ENCODE measurements around the gene C3orf18.
A peak's percentile ranks its signal among the peaks of the same experiment; 100 is the strongest.
"Not testable (repeated sequence)": the region's sequence is repeated elsewhere in the genome, so short reads cannot be mapped to it uniquely, and the experiment has no call there.

Gene C3orf18

GRCh38 chr3:50519471-50520089 lies 48.0 kb downstream of the C3orf18 start:
- DNase-seq = peak; percentile 18

DNA sequence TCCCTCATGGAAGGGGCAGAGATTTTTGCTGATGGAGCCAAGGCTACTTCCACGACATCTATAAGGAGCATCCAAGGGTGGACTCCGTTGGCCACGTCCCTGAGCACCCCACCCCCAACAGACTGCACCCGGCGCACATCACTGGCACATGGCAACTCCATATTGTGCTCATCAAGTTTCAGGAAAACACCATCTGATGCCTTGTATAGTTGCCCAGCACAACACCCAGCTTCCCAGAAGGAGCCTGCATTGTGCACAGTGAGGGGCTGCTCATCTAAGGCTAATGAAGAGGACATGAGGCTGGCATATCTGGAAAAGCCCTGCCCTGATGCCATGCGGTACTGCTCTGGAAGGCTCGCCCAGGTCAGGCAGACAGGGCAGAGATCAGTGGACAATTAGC lies 49.1 kb downstream of the C3orf18 start:
- no peak for DNase-seq

DNA sequence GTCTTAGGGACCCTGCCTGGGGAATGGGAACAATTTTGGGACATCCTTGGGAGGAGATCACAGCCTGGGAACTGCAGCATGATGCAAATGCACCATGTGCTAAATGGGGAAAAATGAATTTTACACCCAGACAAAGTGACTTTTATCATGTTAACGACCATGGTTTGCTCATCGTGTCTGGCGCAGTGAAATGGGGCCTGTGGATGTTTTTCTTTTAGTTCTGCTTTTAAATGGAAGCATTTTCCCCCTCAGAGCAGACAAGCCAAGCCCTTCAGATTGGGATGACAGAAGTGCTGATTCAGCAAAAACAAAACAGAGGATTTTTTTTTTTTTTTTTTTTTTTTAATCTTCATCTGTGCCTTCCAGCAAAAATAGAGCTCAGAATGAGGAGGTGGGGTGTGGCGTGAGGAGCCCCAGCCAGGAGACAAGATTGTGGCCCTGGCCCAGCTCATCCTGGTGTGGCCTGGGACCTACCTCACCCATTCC lies 49.8 kb downstream of the C3orf18 start:
- DNase-seq = no peak

DNA sequence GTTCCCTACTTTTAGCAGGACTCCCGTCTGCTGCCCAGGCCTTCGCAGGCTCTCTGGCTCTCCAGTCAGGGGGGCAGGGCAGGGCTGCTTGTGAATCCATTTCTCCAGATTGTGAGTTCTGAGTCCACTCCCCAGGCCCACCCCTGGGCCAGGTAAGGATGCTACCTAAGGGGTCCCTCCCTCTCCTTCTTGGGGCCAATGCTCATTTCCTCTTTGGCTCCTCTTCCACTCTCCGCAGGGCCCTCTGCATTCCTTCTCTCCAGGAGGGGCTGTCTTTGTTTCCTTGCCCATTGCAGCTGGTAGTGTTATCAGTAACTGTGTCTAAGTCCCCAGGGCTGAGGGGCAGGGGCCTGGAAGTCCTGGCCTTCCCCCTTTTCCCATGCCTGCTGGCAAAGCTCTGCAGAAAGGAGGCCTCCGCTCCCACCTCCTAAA lies 51.1 kb downstream of the C3orf18 start:
- DNase-seq = no peak

GRCh38 chr3:50515565-50516439 lies 51.7 kb downstream of the C3orf18 start:
- DNase-seq = no peak

GRCh38 chr3:50512908-50513307 lies 54.6 kb downstream of the C3orf18 start:
- not testable (repeated sequence) for DNase-seq

- DNase-seq = no peak
Observed at GRCh38 chr3:50512131-50512530, 55.4 kb downstream of the C3orf18 start.

- DNase-seq = no peak
Observed at GRCh38 chr3:50510325-50510724, 57.2 kb downstream of the C3orf18 start.

DNA sequence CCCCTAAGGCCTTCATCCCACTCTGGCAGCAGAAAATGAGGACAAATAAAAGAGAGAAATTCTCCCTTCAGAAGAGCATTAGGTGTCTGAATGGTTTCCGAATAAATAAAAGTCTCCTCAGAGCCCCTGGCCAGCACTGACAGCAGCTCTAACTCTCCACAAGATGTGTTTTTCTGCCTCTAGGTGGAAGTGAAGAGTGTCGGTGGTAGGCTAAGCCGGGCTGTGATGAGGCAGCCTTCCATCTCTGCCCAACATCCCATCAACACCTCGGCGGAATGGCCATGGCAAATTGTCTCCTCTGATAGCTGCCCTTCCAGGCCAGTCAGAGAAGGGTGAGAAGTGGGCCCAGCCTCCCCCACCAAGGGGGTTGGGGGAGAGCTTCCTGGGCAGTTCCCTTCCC lies 57.8 kb downstream of the C3orf18 start:
- no peak for DNase-seq

DNA sequence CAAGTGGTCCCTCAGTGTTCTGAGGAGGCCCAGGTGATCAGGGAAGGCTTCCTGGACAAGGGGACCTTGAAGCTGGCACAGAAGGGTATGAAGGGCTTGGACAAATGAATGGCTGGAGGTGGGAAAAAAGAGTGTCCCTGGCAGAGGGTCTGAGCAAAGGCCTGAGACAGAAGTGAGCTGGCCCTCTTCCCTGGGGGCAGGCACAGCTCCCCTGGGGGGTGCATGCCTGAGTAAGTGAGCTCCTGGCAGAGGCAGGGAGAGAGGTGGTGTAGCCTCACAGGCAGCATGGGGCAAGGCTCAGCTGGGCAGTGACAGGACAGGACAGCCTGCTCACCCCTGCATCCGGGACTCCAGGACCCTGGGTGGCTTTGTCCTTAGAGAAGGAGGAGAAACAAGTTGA lies 58.7 kb downstream of the C3orf18 start:
- DNase-seq = no peak
